HEK293 (cell line): ENCODE data around the gene SLC17A3.

ENCODE experiments used
- CTCF ChIP-seq: fragments of 450-650 bp; formaldehyde crosslinking; IDR thresholded peaks from 2 replicates; pipeline ENCODE4 v1.5.1; 2016; ENCODE audit warnings: missing biosample characterization, missing genetic modification characterization
- PRDM6 ChIP-seq: fragments of 450-650 bp; formaldehyde crosslinking; IDR thresholded peaks from 2 replicates; pipeline ENCODE4 v1.5.1; 2017; ENCODE audit warnings: missing biosample characterization, missing genetic modification characterization
- SP3 ChIP-seq: fragments of 450-650 bp; formaldehyde crosslinking; IDR thresholded peaks from 2 replicates; pipeline ENCODE4 v1.5.1; 2016; ENCODE audit warnings: missing biosample characterization, missing genetic modification characterization
- ZBTB17 ChIP-seq: fragments of 450-650 bp; formaldehyde crosslinking; IDR thresholded peaks from 2 replicates; pipeline ENCODE4 v1.5.1; 2016; ENCODE audit warnings: missing biosample characterization, missing genetic modification characterization
- ZNF10 ChIP-seq: fragments of 450-650 bp; formaldehyde crosslinking; IDR thresholded peaks from 2 replicates; pipeline ENCODE4 v1.5.1; 2017; ENCODE audit warnings: missing biosample characterization, missing genetic modification characterization
- ZNF426 ChIP-seq: fragments of 450-650 bp; formaldehyde crosslinking; IDR thresholded peaks from 2 replicates; pipeline ENCODE4 v1.5.1; 2017; ENCODE audit warnings: missing biosample characterization, missing genetic modification characterization, mild to moderate bottlenecking, inconsistent platforms, moderate library complexity

DNA sequence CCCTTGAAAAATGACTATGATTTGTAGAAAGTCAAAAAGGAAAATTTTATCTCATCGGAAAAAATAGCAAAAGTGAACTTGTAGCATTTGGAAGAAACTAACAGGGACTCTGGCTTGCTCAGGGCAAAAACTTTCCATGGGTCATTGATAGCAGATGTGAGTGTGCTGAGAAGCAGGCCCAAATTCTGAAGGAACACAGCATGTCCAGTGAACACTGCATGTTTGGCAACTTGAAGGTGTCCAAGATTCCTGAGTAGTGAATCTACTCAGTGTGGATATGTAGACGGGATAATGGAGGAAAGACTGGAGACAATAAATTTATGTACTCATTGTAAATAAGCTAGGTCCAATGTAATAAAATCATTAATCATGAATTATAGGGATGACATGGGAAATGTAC is 48.3 kb upstream of the SLC17A3 start:
- TF ChIP-seq CTCF (tag by site-specific recombination) (no peak), PRDM6 (no peak), ZBTB17 (tag by site-specific recombination) (no peak), ZNF426 (tag by site-specific recombination) (no peak), ZNF10 (tag by site-specific recombination) (no peak), SP3 (tag by site-specific recombination) (no peak)
